ENCODE data around the gene AVPI1. TPM values are rescaled to one million over a fixed set of nuclear protein-coding genes. Genes with fewer than 3 reads are reported as not detected.
A peak's percentile ranks its signal among the peaks of the same experiment; 100 is the strongest.

Gene AVPI1
- total RNA-seq: 7.5 TPM
- 21.2 TPM for polyA plus RNA-seq

DNA sequence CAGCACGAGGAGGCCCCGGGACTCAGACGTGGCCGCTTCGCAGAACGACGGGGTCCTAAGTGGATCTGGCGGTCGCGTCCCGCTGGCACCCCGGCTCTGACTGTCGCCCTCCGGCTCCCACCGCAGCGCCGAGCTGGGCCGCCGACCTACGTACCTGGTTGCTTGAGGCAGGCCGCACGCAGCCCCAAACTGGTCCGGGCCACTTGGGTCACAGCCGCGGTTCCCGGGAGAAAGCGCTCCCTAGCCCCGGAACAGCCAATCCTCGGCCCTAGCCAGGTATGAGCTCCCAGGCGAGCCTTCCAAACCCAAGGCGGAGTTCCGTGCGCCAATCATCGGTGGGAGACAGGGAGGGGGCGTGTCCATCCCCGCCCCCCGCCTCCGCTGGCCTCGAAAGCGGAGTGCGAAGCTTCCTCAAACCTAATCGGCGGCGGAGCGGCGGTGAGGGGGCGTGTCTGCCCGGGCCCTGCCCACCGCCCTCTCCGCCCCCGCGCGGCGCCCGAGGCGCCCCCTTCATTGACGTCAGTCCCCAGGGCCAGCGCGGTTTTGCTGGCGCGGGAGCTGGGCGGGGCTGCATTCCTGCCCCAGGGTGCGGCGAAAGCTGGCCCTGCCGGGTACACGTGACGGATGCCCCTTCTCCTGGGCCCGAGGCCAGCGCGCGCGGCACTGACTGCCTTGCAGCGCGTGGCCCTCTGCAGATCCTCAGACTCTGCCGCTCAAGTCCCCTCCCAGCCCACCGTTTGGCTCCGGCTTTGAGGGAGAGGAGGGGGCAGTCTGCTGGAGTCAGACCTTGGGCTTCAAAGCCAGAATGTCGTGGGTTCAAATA lies at the start of gene AVPI1:
AVPI1 (minus strand) TSS at position 280 of the 823 bp plus-strand sequence. CDS start 7,336 bp downstream, outside the sequence.
- H3K4me1 ChIP-seq (ENCODE audit: insufficient read depth): no peaks in the 10 kb centered on the region
- DNase-seq (ENCODE audit: extremely low spot score): peak; percentile 93

GRCh38 chr10:97736403-97736901 lies 49.4 kb upstream of the AVPI1 start:
- no peak for DNase-seq (ENCODE audit: extremely low spot score)
- Histone ChIP-seq H3K4me3 (ENCODE audit: low read depth, low read length) (no peak overlapping the region), H3K4me1 (ENCODE audit: insufficient read depth) (no peaks in the 10 kb centered on the region), H3K36me3 (ENCODE audit: insufficient read depth) (no peaks in the 10 kb centered on the region), H3K27ac (ENCODE audit: low read depth) (no peak overlapping the region)
- 69% methylated on average over 13 of the region's 13 CpGs for WGBS

More for the DNA sequence above, at the start of gene AVPI1:
- Histone ChIP-seq H3K4me3 (ENCODE audit: low read depth, low read length) (peak within 1 kb of the TSS; percentile 68), H3K27ac (ENCODE audit: low read depth) (peak within 1 kb of the TSS; percentile 93), H3K36me3 (ENCODE audit: insufficient read depth) (no peaks in the 10 kb centered on the region)
- WGBS: under 1% methylated on average over 78 of the region's 78 CpGs

DNA sequence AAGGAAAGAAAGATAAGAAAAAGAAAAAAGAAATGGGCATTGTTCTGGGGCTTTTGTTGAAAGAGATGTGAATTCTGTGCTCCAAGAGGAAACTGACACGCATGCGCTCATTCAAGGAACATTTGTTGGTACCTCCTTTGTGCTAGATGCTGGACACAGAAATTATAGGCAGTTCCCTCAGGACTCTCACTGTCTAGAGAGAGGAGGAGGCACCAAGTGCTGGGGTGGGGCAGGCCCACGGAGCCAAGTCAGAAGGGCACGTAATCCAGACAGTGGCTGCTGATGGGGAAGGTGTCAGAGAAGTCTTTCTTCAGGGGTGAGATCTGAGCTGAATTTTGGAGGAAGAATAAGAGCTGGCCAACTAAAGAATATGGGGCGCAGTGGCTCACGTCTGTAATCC lies 47.0 kb upstream of the AVPI1 start:
- 82% methylated on average over 6 of the region's 6 CpGs for WGBS
- Histone ChIP-seq H3K4me1 (ENCODE audit: insufficient read depth) (no peaks in the 10 kb centered on the region), H3K4me3 (ENCODE audit: low read depth, low read length) (no peak overlapping the region), H3K27ac (ENCODE audit: low read depth) (no peak overlapping the region), H3K36me3 (ENCODE audit: insufficient read depth) (no peaks in the 10 kb centered on the region)
- no peak for DNase-seq (ENCODE audit: extremely low spot score)

GRCh38 chr10:97733256-97733655 lies 46.2 kb upstream of the AVPI1 start:
- WGBS: 83% methylated on average over 5 of the region's 5 CpGs
- no peaks in the 10 kb centered on the region for H3K36me3 ChIP-seq (ENCODE audit: insufficient read depth)
- H3K4me3 ChIP-seq (ENCODE audit: low read depth, low read length): no peak overlapping the region
- no peaks in the 10 kb centered on the region for H3K4me1 ChIP-seq (ENCODE audit: insufficient read depth)
- H3K27ac ChIP-seq (ENCODE audit: low read depth): no peak overlapping the region
- no peak for DNase-seq (ENCODE audit: extremely low spot score)

DNA sequence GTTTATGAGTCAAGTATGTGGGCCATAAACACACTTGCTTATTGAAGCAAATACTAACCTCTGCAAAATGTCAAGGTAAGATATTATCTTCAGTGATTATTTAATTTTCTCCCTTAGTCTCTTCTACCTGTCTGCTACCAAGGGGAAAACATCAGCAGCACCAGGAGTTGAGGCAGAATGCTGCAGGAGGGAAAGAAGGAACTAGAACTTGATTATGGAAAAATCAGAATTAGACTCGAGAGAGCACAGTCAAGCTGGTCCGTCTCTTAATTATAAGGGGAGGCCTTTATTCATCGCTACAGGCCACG lies 45.0 kb upstream of the AVPI1 start:
- no peaks in the 10 kb centered on the region for H3K4me1 ChIP-seq (ENCODE audit: insufficient read depth)
- no peaks in the 10 kb centered on the region for H3K36me3 ChIP-seq (ENCODE audit: insufficient read depth)
- no peak for DNase-seq (ENCODE audit: extremely low spot score)
- H3K4me3 ChIP-seq (ENCODE audit: low read depth, low read length): no peak overlapping the region
- whole genome bisulfite sequencing: 71% methylated on average over 4 of the region's 4 CpGs
- H3K27ac ChIP-seq (ENCODE audit: low read depth): no peak overlapping the region

- H3K36me3 ChIP-seq (ENCODE audit: insufficient read depth): no peaks in the 10 kb centered on the region
- 63% methylated on average over 9 of the region's 9 CpGs for WGBS
- no peak overlapping the region for H3K27ac ChIP-seq (ENCODE audit: low read depth)
- H3K4me3 ChIP-seq (ENCODE audit: low read depth, low read length): no peak overlapping the region
- no peak for DNase-seq (ENCODE audit: extremely low spot score)
- H3K4me1 ChIP-seq (ENCODE audit: insufficient read depth): no peaks in the 10 kb centered on the region
Observed at GRCh38 chr10:97731346-97732051, 44.5 kb upstream of the AVPI1 start.

GRCh38 chr10:97729014-97729413 lies 42.0 kb upstream of the AVPI1 start:
- Histone ChIP-seq H3K4me3 (ENCODE audit: low read depth, low read length) (no peak overlapping the region), H3K36me3 (ENCODE audit: insufficient read depth) (no peaks in the 10 kb centered on the region), H3K4me1 (ENCODE audit: insufficient read depth) (no peaks in the 10 kb centered on the region), H3K27ac (ENCODE audit: low read depth) (no peak overlapping the region)
- 95% methylated on average over 5 of the region's 5 CpGs for WGBS
- DNase-seq (ENCODE audit: extremely low spot score): no peak

DNA sequence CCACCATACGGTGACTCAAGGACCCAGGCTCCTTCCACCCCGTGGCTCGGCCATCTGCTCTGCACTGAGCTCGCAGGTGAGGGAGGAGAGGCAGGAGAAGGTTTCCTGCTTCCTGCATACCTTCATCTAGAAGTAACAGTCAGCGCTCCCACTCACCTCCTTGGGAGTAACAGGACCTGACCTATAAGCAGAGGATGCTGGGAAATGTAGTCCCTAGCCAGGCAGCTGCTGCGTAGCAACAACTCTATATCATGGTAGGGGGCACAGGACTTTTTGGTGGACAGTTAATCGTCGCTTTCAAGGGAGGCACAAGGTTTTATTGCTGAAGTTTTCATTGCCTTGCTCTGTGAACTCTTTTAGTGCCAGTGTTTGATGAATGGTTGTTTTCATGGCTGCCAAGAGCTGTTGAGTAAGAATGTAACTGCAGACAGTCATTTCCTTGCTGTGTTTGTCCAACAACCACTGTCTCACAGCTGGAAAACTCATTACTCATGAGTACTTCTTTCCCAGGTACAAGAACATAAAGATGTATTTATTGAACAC lies 39.7 kb upstream of the AVPI1 start:
- 37% methylated on average over 8 of the region's 8 CpGs for WGBS
- Histone ChIP-seq H3K4me3 (ENCODE audit: low read depth, low read length) (no peak overlapping the region), H3K36me3 (ENCODE audit: insufficient read depth) (no peaks in the 10 kb centered on the region), H3K4me1 (ENCODE audit: insufficient read depth) (no peaks in the 10 kb centered on the region), H3K27ac (ENCODE audit: low read depth) (no peak overlapping the region)
- DNase-seq (ENCODE audit: extremely low spot score): no peak

DNA sequence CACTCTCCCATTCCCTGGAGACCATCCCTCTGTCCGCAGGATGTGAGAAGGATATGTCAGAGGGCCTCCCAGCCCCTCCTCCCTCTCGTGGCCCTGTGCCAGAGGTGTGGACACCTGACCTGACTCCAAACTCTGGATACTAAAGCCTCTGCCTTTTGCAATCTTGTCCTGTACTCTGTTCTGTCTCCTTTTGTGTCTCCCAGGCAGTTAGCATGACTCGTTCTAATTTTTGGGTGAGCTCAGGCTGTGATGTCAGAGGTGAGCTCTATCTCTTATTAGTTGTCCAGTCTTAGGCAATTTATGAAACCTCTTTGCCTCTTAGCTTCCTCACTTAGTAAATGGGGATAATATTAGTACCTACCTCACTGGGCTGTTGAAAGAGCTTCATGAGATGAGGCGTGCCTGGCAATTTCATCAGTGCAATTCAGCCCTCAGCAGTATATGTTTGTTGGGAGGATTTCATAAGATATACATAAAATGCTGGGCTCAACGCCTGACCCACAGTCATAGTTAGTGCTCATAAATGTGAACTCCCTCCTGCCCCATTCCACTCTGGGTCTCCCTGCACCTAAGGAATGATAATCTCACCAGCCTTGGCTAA lies 37.4 kb upstream of the AVPI1 start:
- Histone ChIP-seq H3K36me3 (ENCODE audit: insufficient read depth) (no peaks in the 10 kb centered on the region), H3K4me3 (ENCODE audit: low read depth, low read length) (no peak overlapping the region), H3K27ac (ENCODE audit: low read depth) (no peak overlapping the region), H3K4me1 (ENCODE audit: insufficient read depth) (no peaks in the 10 kb centered on the region)
- WGBS: 54% methylated on average over 5 of the region's 5 CpGs
- DNase-seq (ENCODE audit: extremely low spot score): no peak

GRCh38 chr10:97723001-97723400 lies 36.0 kb upstream of the AVPI1 start:
- WGBS: 78% methylated on average over 3 of the region's 3 CpGs
- Histone ChIP-seq H3K27ac (ENCODE audit: low read depth) (no peak overlapping the region), H3K36me3 (ENCODE audit: insufficient read depth) (no peaks in the 10 kb centered on the region), H3K4me3 (ENCODE audit: low read depth, low read length) (no peak overlapping the region), H3K4me1 (ENCODE audit: insufficient read depth) (no peaks in the 10 kb centered on the region)
- DNase-seq (ENCODE audit: extremely low spot score): no peak

DNA sequence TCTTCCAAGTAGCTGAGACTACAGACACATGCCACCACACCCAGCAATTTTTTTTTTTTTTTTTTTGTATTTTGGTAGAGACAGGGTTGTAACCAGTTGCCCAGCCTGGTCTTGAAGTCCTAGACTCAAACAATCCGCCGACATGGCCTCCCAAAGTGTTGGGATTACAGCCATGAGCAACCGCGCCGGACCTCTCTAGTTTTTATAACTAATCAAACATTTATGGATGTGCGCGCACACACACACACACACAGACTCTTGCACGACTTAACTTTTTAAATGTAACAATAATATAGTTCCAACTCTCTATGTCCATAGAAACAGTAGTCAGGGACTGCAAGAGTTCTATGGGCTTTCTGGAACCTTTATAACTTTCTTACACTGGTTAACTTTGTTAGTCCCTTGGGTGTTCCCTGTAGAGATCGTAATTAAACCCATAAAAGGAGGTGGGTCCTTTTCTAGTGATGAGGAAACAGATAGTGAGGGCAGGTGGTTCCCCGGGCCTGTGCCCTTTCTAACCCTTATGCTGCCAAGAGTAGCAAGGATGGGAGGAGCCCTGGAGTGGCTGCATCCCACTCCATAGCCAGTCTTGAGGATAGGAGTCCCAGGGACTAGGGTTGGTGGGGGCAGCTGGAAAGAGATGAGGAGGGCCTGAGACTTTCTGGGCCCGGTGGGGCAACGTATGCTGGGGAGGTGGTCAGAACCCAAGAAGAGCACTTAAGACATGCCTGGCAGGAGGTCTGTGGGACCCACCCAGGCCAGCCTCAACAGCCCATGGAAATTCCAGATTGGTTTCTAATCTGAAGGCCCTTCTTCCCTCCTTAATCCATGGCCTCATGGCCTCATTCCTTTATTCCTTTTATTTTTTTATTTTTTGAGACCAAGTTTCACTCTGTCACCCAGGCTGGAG lies 35.1 kb upstream of the AVPI1 start:
- DNase-seq (ENCODE audit: extremely low spot score): no peak
- no peaks in the 10 kb centered on the region for H3K4me1 ChIP-seq (ENCODE audit: insufficient read depth)
- no peaks in the 10 kb centered on the region for H3K36me3 ChIP-seq (ENCODE audit: insufficient read depth)
- H3K4me3 ChIP-seq (ENCODE audit: low read depth, low read length): no peak overlapping the region
- H3K27ac ChIP-seq (ENCODE audit: low read depth): peak overlapping the region; percentile 14
- 86% methylated on average over 12 of the region's 12 CpGs for WGBS

DNA sequence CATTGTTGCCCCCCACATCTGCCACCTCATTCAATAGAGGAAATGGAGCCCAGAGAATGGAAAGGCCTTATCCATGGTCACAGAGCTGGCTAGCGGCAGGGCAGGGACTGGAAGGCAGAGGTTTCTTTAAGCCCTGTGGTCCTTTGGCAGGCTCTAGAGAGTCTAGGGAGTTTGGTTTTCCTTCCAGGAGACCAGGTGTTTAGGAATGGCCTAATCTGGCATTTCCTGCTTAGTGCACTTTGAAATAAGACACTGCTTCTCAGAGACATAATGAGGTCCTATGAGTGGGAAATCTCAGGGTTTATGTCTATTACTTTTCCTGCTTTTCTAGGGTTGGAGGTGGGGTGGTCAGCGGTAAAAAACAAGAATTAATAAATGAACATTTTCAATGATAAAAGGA lies 32.6 kb upstream of the AVPI1 start:
- 77% methylated on average over 2 of the region's 2 CpGs for WGBS
- no peaks in the 10 kb centered on the region for H3K36me3 ChIP-seq (ENCODE audit: insufficient read depth)
- DNase-seq (ENCODE audit: extremely low spot score): no peak
- H3K4me3 ChIP-seq (ENCODE audit: low read depth, low read length): no peak overlapping the region
- no peak overlapping the region for H3K27ac ChIP-seq (ENCODE audit: low read depth)
- no peaks in the 10 kb centered on the region for H3K4me1 ChIP-seq (ENCODE audit: insufficient read depth)

DNA sequence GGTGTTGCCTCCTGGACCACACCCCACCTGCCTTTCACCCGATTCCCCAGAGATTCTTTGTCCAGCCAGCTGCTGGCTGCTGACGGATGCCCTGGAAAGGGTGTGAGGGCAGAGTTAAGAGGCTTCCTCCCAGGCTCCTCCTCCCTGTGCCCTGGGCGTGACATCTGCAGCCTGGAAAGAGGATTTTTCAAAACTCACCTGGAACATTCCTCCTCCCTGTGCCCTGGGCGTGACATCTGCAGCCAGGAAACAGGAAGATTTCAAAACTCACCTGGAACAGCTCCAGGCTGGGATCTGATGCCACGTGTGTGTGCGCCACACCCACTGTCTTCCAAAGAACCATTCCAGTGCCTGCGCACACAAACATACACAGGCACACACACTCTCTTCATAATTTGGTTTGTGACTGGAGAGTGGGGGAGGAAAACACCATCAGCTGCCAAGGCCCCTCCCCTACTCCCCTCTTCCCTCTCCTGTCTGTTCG lies 31.7 kb upstream of the AVPI1 start:
- DNase-seq (ENCODE audit: extremely low spot score): no peak

More for the DNA sequence above, 31.7 kb upstream of the AVPI1 start:
- peak overlapping the region; percentile 19 for H3K27ac ChIP-seq (ENCODE audit: low read depth)
- H3K36me3 ChIP-seq (ENCODE audit: insufficient read depth): no peaks in the 10 kb centered on the region
- no peaks in the 10 kb centered on the region for H3K4me1 ChIP-seq (ENCODE audit: insufficient read depth)
- no peak overlapping the region for H3K4me3 ChIP-seq (ENCODE audit: low read depth, low read length)
- 25% methylated on average over 8 of the region's 8 CpGs for WGBS

Measured in urinary bladder (tissue), 4 donors.